Dermis microvascular lymphatic vessel endothelial cell (primary cell): ENCODE data around the gene TMEM72. TPM values are rescaled to one million over a fixed set of nuclear protein-coding genes. Genes with fewer than 3 reads are reported as not detected.

Source experiments
- DNase-seq, 2 donors: peaks; one replicate each; pipeline versions ENCODE4 v3.0.0 to v3.0.0-alpha.2; 2010; ENCODE audit warnings: low read depth in 2 of 2
- total RNA-seq: library from RNA; depleted of rRNA; stranded (reverse); fragments of >200 nt; gene quantifications from 2 replicates; pipeline ENCODE4 v1.2.1, GENCODE V29; 2014

Gene TMEM72
- total RNA-seq, 1 donor from 2014 or later, result not detected

GRCh38 chr10:44978570-44979280 lies 67.6 kb downstream of the TMEM72 start, which contains the start of gene DEPP1:
DEPP1 (minus strand) TSS chr10:44978809; CDS start chr10:44978030, 779 bp downstream.
- peak; percentile 83 to 99 for DNase-seq

- DNase-seq, result no peak
These were observed 68.4 kb downstream of the TMEM72 start for GRCh38 chr10:44979281-44980191.

- DNase-seq, result peak; percentile 80 to 84
These were observed 69.4 kb downstream of the TMEM72 start for GRCh38 chr10:44980309-44981171.

- DNase-seq, result peak; percentile 75 to 95
These were observed 70.3 kb downstream of the TMEM72 start for GRCh38 chr10:44981172-44982113.

GRCh38 chr10:44982114-44982460 lies 71.0 kb downstream of the TMEM72 start:
- DNase-seq, result peak; percentile 82 to 95

- no peak for DNase-seq
These were observed 71.4 kb downstream of the TMEM72 start for GRCh38 chr10:44982496-44982895.

GRCh38 chr10:44983066-44983894 lies 72.1 kb downstream of the TMEM72 start:
- DNase-seq, result no peak

GRCh38 chr10:44983895-44984278 lies 72.8 kb downstream of the TMEM72 start:
- no peak for DNase-seq

GRCh38 chr10:44984671-44985101 lies 73.5 kb downstream of the TMEM72 start:
- no peak for DNase-seq

- peak in 1 of 2 donors; percentile 92 for DNase-seq
These were observed 74.1 kb downstream of the TMEM72 start for GRCh38 chr10:44985175-44985681.

GRCh38 chr10:44986179-44986578 lies 75.0 kb downstream of the TMEM72 start:
- no peak for DNase-seq

Other genes starting within 250 kb of the TMEM72 start
- gene RASSF4, start 48.5 kb downstream of the TMEM72 start, total RNA-seq, result 13.1 and 23.3 TPM in 2 replicates
- gene DEPP1, start 67.5 kb downstream of the TMEM72 start, total RNA-seq, result 122 and 133 TPM in 2 replicates
- gene ZNF22, start 89.6 kb downstream of the TMEM72 start, total RNA-seq, result 32.1 and 33.0 TPM in 2 replicates